ENCODE measurements around the gene C3orf70. TPM values are rescaled to one million over a fixed set of nuclear protein-coding genes. Genes with fewer than 3 reads are reported as not detected.

C3orf70 gene
- total and polyA plus RNA-seq, 2 of the 8 experiments (the other 6 are each of a cell fraction or from before 2014, with no cell fraction given): 1.7 to 2.0 TPM

DNA sequence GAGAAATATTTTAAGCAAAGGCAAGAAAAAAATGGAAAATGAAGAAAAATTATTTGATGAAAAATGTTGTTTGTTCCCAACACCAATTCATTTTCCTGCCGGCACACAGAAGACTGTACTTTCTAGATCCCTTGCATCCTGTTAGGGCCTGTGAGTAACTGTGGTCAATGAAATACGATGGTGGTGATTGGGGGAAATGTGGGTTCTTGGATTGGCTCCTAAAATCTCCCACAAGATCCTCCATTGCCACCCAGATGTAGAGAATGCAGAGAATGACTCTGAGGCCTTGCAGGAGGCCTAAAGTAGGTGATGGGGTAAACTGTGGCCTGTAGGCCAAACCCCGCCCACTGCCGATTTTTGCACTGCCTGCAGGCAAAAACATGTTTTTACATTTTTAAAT is 46.3 kb upstream of the C3orf70 start:
- no peak overlapping the region for H3K4me2 ChIP-seq (ENCODE audit: insufficient read depth in 1 of 2, low read depth in 2 of 2, low read length in 2 of 2)
- H4K5ac ChIP-seq (ENCODE audit: insufficient read length, low read depth, low read length): no peak overlapping the region
- no peak overlapping the region for H3K56ac ChIP-seq (replicated peaks; ENCODE audit: insufficient read length, low read depth, low read length)
- H4K8ac ChIP-seq (ENCODE audit: extremely low read depth, insufficient read depth, low read length): no peak overlapping the region
- H2AFZ ChIP-seq (ENCODE audit: low read length): no peak overlapping the region
- H3K79me1 ChIP-seq (ENCODE audit: low read depth, low read length): no peaks in the 10 kb centered on the region
- H3K23me2 ChIP-seq (ENCODE audit: low read depth, low read length): no peaks in the 10 kb centered on the region
- H2BK15ac ChIP-seq (ENCODE audit: low read length): no peak overlapping the region
- no peaks in the 10 kb centered on the region for H3K27me3 ChIP-seq (replicated peaks in 1 of 4; ENCODE audit: control insufficient read depth in 3 of 4, extremely low read depth in 1 of 4, insufficient read depth in 3 of 4, low read length in 3 of 4)
- CTCF ChIA-PET (ENCODE audit: partially characterized antibody): interaction anchor here (0.6 to 3.8 kb wide), 6 partner anchors 21 to 350 kb away, joined by 3 to 12 read pairs (median 4); no protein-coding TSS in a partner anchor
- H2BK12ac ChIP-seq (ENCODE audit: low read depth, low read length): no peak overlapping the region
- no peak overlapping the region for H3K27ac ChIP-seq (ENCODE audit: low read depth, low read length)
- WGBS, 2 experiments (ENCODE audit: extremely low coverage in 1 of 2, insufficient coverage in 1 of 2, insufficient read length in 1 of 2, insufficient replicate concordance in 2 of 2, low coverage in 1 of 2, low lambda C conversion rate in 2 of 2, missing lambda C conversion rate in 1 of 2): 88% methylated on average over 4 of the region's 4 CpGs; no CpG with 5 or more reads in 1 of the 2 experiments
- no peaks in the 10 kb centered on the region for H3K79me2 ChIP-seq (ENCODE audit: control insufficient read depth in 1 of 2, insufficient read depth in 2 of 2, low read length in 2 of 2)
- H3K36me3 ChIP-seq (ENCODE audit: control insufficient read depth in 2 of 4, insufficient read depth in 4 of 4, low read length in 3 of 4): no peaks in the 10 kb centered on the region
- no peak overlapping the region for H2AK5ac ChIP-seq (ENCODE audit: low read depth, low read length)
- FAIRE-seq (no peak), DNase-seq (ENCODE audit: low read depth in 1 of 2, low spot score in 2 of 2) (no peak)
- H3K9me3 ChIP-seq (ENCODE audit: insufficient read depth in 2 of 2, low read depth in 1 of 2, low read length in 1 of 2): no peaks in the 10 kb centered on the region
- no peak overlapping the region for H4K91ac ChIP-seq (replicated peaks; ENCODE audit: insufficient read length, low read length)
- H3K4me3 ChIP-seq (ENCODE audit: extremely low read depth in 1 of 4, insufficient read depth in 2 of 4, low read depth in 3 of 4, low read length in 4 of 4): no peak overlapping the region
- no peak overlapping the region for H2BK5ac ChIP-seq (ENCODE audit: low read depth, low read length)
- H4K20me1 ChIP-seq (replicated peaks in 1 of 2; ENCODE audit: control insufficient read depth in 1 of 2, insufficient read depth in 2 of 2, low read length in 2 of 2): no peaks in the 10 kb centered on the region
- no peak overlapping the region for H3K14ac ChIP-seq (ENCODE audit: insufficient read length)
- no peak overlapping the region for H3K9ac ChIP-seq (replicated peaks in 1 of 4; ENCODE audit: extremely low read depth in 1 of 4, low read depth in 3 of 4, low read length in 3 of 4)
- H3K23ac ChIP-seq (ENCODE audit: insufficient read length): no peak overlapping the region
- H2BK20ac ChIP-seq (ENCODE audit: low read length): no peak overlapping the region
- H3K4ac ChIP-seq (replicated peaks; ENCODE audit: insufficient read length, low read depth, low read length): no peak overlapping the region
- H3K18ac ChIP-seq (ENCODE audit: extremely low read depth, low read length): no peak overlapping the region
- POLR2A ChIA-PET (ENCODE audit: partially characterized antibody): no interaction called here
- no peaks in the 10 kb centered on the region for H3K4me1 ChIP-seq (replicated peaks in 1 of 4; ENCODE audit: control insufficient read depth in 3 of 4, insufficient read depth in 4 of 4, low read length in 3 of 4)
- H2BK120ac ChIP-seq (replicated peaks; ENCODE audit: low read depth, low read length): no peak overlapping the region
- TF ChIP-seq CHD1 (IDR thresholded peaks at IDR 0.05; ENCODE audit: low read depth, low read length) (no peak), HDAC6 (IDR thresholded peaks at IDR 0.05; ENCODE audit: low read depth, low read length) (no peak), ASH2L (IDR thresholded peaks at IDR 0.05; ENCODE audit: low read length) (no peak), SAP30 (IDR thresholded peaks at IDR 0.05; ENCODE audit: insufficient read depth, insufficient replicate concordance, low read length) (no peak), SP4 (IDR thresholded peaks at IDR 0.05; ENCODE audit: low read length) (no peak), KDM4A (IDR thresholded peaks at IDR 0.05; ENCODE audit: low read depth, low read length, severe bottlenecking) (no peak), MAFK (IDR thresholded peaks at IDR 0.05; ENCODE audit: low read depth, low read length) (no peak)
